ENCODE results near the gene CHKB. TPM values are rescaled to one million over a fixed set of nuclear protein-coding genes. Genes with fewer than 3 reads are reported as not detected.

Gene CHKB
- total RNA-seq, 4 donors from 2014 or later: 44.7 to 80.3 (median 51.3) TPM

GRCh38 chr22:50568626-50569025 lies 14.0 kb downstream of the CHKB start:
- TF ChIP-seq CTCF (IDR thresholded peaks at IDR 0.05; ENCODE audit: low read depth): no peak

- no peak for TF ChIP-seq CTCF (IDR thresholded peaks at IDR 0.05; ENCODE audit: low read depth)
These were observed 14.9 kb downstream of the CHKB start for GRCh38 chr22:50567721-50568252.

GRCh38 chr22:50564289-50564688 lies 18.4 kb downstream of the CHKB start:
- TF ChIP-seq CTCF (IDR thresholded peaks at IDR 0.05; ENCODE audit: low read depth): no peak

GRCh38 chr22:50563413-50564160 lies 19.1 kb downstream of the CHKB start:
- TF ChIP-seq CTCF (IDR thresholded peaks at IDR 0.05; ENCODE audit: low read depth): no peak

GRCh38 chr22:50562523-50563412 lies 19.9 kb downstream of the CHKB start, which contains the start of gene SYCE3:
SYCE3 (minus strand) TSS chr22:50562919; CDS start chr22:50556405, 6,514 bp downstream.
- no peak for TF ChIP-seq CTCF (IDR thresholded peaks at IDR 0.05; ENCODE audit: low read depth)

GRCh38 chr22:50561401-50562358 lies 21.0 kb downstream of the CHKB start:
- TF ChIP-seq CTCF (IDR thresholded peaks at IDR 0.05; ENCODE audit: low read depth): no peak
